ENCODE measurements around the gene ANGPTL5. TPM values are rescaled to one million over a fixed set of nuclear protein-coding genes. Genes with fewer than 3 reads are reported as not detected.
A peak's percentile ranks its signal among the peaks of the same experiment; 100 is the strongest.
"Not testable (repeated sequence)": the region's sequence is repeated elsewhere in the genome, so short reads cannot be mapped to it uniquely, and the experiment has no call there.

ANGPTL5 gene
- total RNA-seq, 1 experiment from 2014 or later, result not detected

GRCh38 chr11:101866619-101867491 lies 49.5 kb downstream of the ANGPTL5 start:
- DNase-seq, result no peak
- no peaks in the 10 kb centered on the region for H3K27me3 ChIP-seq (ENCODE audit: control insufficient read depth, insufficient read depth, low read length)
- H3K4me3 ChIP-seq (ENCODE audit: insufficient read depth, low read depth, low read length), result no peak overlapping the region
- no peaks in the 10 kb centered on the region for H3K36me3 ChIP-seq (replicated peaks; ENCODE audit: control insufficient read depth, insufficient read depth, low read length)

- Histone ChIP-seq H3K4me3 (ENCODE audit: insufficient read depth, low read depth, low read length) (no peak overlapping the region), H3K36me3 (replicated peaks; ENCODE audit: control insufficient read depth, insufficient read depth, low read length) (no peaks in the 10 kb centered on the region), H3K27me3 (ENCODE audit: control insufficient read depth, insufficient read depth, low read length) (no peaks in the 10 kb centered on the region)
- DNase-seq, result no peak
Measured at GRCh38 chr11:101864098-101864497, 52.2 kb downstream of the ANGPTL5 start.

DNA sequence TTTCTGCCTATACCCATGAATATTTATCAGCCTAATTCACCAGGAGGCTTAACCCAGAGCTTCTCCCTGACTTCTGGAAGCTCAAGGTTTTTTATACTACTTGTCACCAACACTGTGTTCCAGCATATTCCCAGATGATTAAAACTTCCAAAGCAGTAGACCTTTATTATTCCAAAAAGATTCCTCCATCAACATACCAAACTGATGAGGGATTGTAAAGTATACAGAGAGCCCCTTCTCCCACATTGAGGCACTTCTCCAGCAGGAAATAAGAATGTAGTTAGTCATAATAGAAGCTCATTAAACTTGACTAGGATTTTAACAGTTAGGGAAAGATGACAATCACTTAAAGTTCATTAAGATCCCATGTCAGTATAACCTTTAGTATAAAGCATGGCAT lies 53.0 kb downstream of the ANGPTL5 start:
- Histone ChIP-seq H3K27me3 (ENCODE audit: control insufficient read depth, insufficient read depth, low read length) (no peaks in the 10 kb centered on the region), H3K36me3 (replicated peaks; ENCODE audit: control insufficient read depth, insufficient read depth, low read length) (no peaks in the 10 kb centered on the region), H3K4me3 (ENCODE audit: insufficient read depth, low read depth, low read length) (no peak overlapping the region)
- no peak for DNase-seq

- Histone ChIP-seq H3K4me3 (ENCODE audit: insufficient read depth, low read depth, low read length) (no peak overlapping the region), H3K36me3 (replicated peaks; ENCODE audit: control insufficient read depth, insufficient read depth, low read length) (no peaks in the 10 kb centered on the region), H3K27me3 (ENCODE audit: control insufficient read depth, insufficient read depth, low read length) (no peaks in the 10 kb centered on the region)
- DNase-seq, result peak; percentile 37
Measured at GRCh38 chr11:101862391-101863233, 53.7 kb downstream of the ANGPTL5 start.

GRCh38 chr11:101860696-101861427 lies 55.5 kb downstream of the ANGPTL5 start:
- peak; percentile 47 for DNase-seq

DNA sequence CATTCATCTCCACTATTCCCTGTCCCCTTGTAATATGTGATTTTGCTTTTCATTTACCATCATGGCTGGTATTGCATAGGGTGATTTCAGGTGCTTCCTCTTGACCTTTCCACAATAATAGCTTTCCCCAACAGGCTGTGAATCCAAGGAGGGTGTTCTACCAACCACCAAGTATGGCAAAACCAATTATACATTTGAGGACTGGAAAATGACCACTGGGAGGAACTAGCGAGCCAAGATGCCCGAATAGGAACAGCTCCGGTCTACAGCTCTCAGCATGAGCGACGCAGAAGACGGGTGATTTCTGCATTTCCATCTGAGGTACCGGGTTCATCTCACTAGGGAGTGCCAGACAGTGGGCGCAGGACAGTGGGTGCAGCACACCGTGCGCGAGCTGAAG lies 64.1 kb downstream of the ANGPTL5 start:
- not testable (repeated sequence) for H3K36me3 ChIP-seq (replicated peaks; ENCODE audit: control insufficient read depth, insufficient read depth, low read length); DNase-seq; H3K27me3 ChIP-seq (ENCODE audit: control insufficient read depth, insufficient read depth, low read length)
- peak overlapping the region; percentile 8; the same call in 1 of the 2 replicates for H3K4me3 ChIP-seq (ENCODE audit: insufficient read depth, low read depth, low read length)

More at GRCh38 chr11:101860696-101861427, 55.5 kb downstream of the ANGPTL5 start:
- no peaks in the 10 kb centered on the region for H3K36me3 ChIP-seq (replicated peaks; ENCODE audit: control insufficient read depth, insufficient read depth, low read length)
- H3K27me3 ChIP-seq (ENCODE audit: control insufficient read depth, insufficient read depth, low read length), result no peaks in the 10 kb centered on the region
- H3K4me3 ChIP-seq (ENCODE audit: insufficient read depth, low read depth, low read length), result no peak overlapping the region

DNA sequence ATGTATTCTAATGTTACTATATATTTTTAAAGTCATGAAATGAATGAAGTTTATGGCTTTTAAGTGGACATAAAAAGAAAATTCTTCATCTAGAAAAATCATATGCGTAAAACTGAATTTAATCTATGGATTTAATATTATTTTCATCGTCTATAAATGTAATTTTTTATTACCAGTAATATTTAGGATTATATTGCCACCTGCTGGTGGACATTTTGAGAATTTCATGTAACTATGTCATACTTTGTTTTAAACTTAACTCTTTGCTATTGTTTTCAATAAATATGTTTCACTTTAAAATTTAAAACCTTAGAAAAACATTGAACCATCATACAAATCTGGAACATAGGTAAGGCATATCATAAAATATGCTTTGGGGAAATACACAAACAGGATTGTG lies 68.1 kb downstream of the ANGPTL5 start:
- no peaks in the 10 kb centered on the region for H3K27me3 ChIP-seq (ENCODE audit: control insufficient read depth, insufficient read depth, low read length)
- no peaks in the 10 kb centered on the region for H3K36me3 ChIP-seq (replicated peaks; ENCODE audit: control insufficient read depth, insufficient read depth, low read length)
- DNase-seq, result no peak
- H3K4me3 ChIP-seq (ENCODE audit: insufficient read depth, low read depth, low read length), result no peak overlapping the region

GRCh38 chr11:101844608-101845007 lies 71.7 kb downstream of the ANGPTL5 start:
- no peak for DNase-seq
- H3K27me3 ChIP-seq (ENCODE audit: control insufficient read depth, insufficient read depth, low read length), result no peaks in the 10 kb centered on the region
- no peak overlapping the region for H3K4me3 ChIP-seq (ENCODE audit: insufficient read depth, low read depth, low read length)
- no peaks in the 10 kb centered on the region for H3K36me3 ChIP-seq (replicated peaks; ENCODE audit: control insufficient read depth, insufficient read depth, low read length)

- no peaks in the 10 kb centered on the region for H3K36me3 ChIP-seq (replicated peaks; ENCODE audit: control insufficient read depth, insufficient read depth, low read length)
- no peaks in the 10 kb centered on the region for H3K27me3 ChIP-seq (ENCODE audit: control insufficient read depth, insufficient read depth, low read length)
- H3K4me3 ChIP-seq (ENCODE audit: insufficient read depth, low read depth, low read length), result no peak overlapping the region
- DNase-seq, result no peak
Measured at GRCh38 chr11:101840704-101841103, 75.6 kb downstream of the ANGPTL5 start.

Other genes starting within 250 kb of the ANGPTL5 start
- gene CEP126, start 1.5 kb downstream of the ANGPTL5 start, total RNA-seq (2014; rRNA removed; shearing (Covaris generic)), result 0.48 and 0.59 TPM in 2 replicates
- gene CFAP300, start 130.9 kb upstream of the ANGPTL5 start, total RNA-seq (2014; rRNA removed; shearing (Covaris generic)), result 0.35 and 1.7 TPM in 2 replicates
- 76.2 and 80.5 TPM in 2 replicates for gene YAP1, start 193.9 kb upstream of the ANGPTL5 start, total RNA-seq (2014; rRNA removed; shearing (Covaris generic))